ENCODE data around the gene CELF4. TPM values are rescaled to one million over a fixed set of nuclear protein-coding genes. Genes with fewer than 3 reads are reported as not detected.

The CELF4 gene
- total RNA-seq, 1 experiment from 2014 or later = 0.11 TPM

- Histone ChIP-seq H3K9me3 (no peaks in the 10 kb centered on the region), H3K27me3 (replicated peaks; ENCODE audit: control insufficient read depth, insufficient read depth, low read length) (no peaks in the 10 kb centered on the region), H3K4me1 (no peaks in the 10 kb centered on the region), H3K36me3 (ENCODE audit: control insufficient read depth, insufficient read depth, low read length) (no peaks in the 10 kb centered on the region), H3K4me3 (ENCODE audit: low read depth, low read length) (no peak overlapping the region)
- Mint-ChIP-seq H3K4me1 (ENCODE audit: low read depth, unreplicated experiment) (no peaks in the 10 kb centered on the region), H3K27ac (ENCODE audit: unreplicated experiment) (no peak overlapping the region), H3K9me3 (ENCODE audit: unreplicated experiment) (no peaks in the 10 kb centered on the region), H3K4me3 (ENCODE audit: unreplicated experiment) (no peak overlapping the region), H3K27me3 (ENCODE audit: insufficient read depth, unreplicated experiment) (no peaks in the 10 kb centered on the region), H3K36me3 (ENCODE audit: insufficient read depth, unreplicated experiment) (no peaks in the 10 kb centered on the region)
- intact Hi-C loops (cut with micrococcal nuclease; ENCODE audit: unreplicated experiment) = no loop called here
- no peak for DNase-seq
- ChIA-PET CTCF (no interaction called here), POLR2A (no interaction called here)
- TF ChIP-seq CTCF (IDR thresholded peaks at IDR 0.05; ENCODE audit: insufficient read depth in 1 of 2, low read depth in 1 of 2, low read length in 1 of 2, severe bottlenecking in 1 of 2, unreplicated experiment in 1 of 2) = no peak
- BruUV-seq (replicated peaks) = no TSS peak
Observed at GRCh38 chr18:37332219-37332618, 233.4 kb downstream of the CELF4 start.

- POLR2A ChIA-PET = no interaction called here
- Histone ChIP-seq H3K36me3 (ENCODE audit: control insufficient read depth, insufficient read depth, low read length) (no peaks in the 10 kb centered on the region), H3K9me3 (no peaks in the 10 kb centered on the region), H3K4me3 (ENCODE audit: low read depth, low read length) (no peak overlapping the region), H3K4me1 (no peaks in the 10 kb centered on the region), H3K27me3 (replicated peaks; ENCODE audit: control insufficient read depth, insufficient read depth, low read length) (no peaks in the 10 kb centered on the region)
- Mint-ChIP-seq H3K27ac (ENCODE audit: unreplicated experiment) (no peak overlapping the region), H3K4me1 (ENCODE audit: low read depth, unreplicated experiment) (no peaks in the 10 kb centered on the region), H3K36me3 (ENCODE audit: insufficient read depth, unreplicated experiment) (no peaks in the 10 kb centered on the region), H3K9me3 (ENCODE audit: unreplicated experiment) (no peaks in the 10 kb centered on the region), H3K4me3 (ENCODE audit: unreplicated experiment) (no peak overlapping the region), H3K27me3 (ENCODE audit: insufficient read depth, unreplicated experiment) (no peaks in the 10 kb centered on the region)
- no TSS peak for BruUV-seq (replicated peaks)
- DNase-seq = no peak
- CTCF ChIA-PET = no interaction called here
- intact Hi-C loops (cut with micrococcal nuclease; ENCODE audit: unreplicated experiment) = no loop called here
- no peak for TF ChIP-seq CTCF (IDR thresholded peaks at IDR 0.05; ENCODE audit: insufficient read depth in 1 of 2, low read depth in 1 of 2, low read length in 1 of 2, severe bottlenecking in 1 of 2, unreplicated experiment in 1 of 2)
Observed at GRCh38 chr18:37330173-37330572, 235.4 kb downstream of the CELF4 start.

- Mint-ChIP-seq H3K4me3 (ENCODE audit: unreplicated experiment) (no peak overlapping the region), H3K27ac (ENCODE audit: unreplicated experiment) (no peak overlapping the region), H3K9me3 (ENCODE audit: unreplicated experiment) (no peaks in the 10 kb centered on the region), H3K4me1 (ENCODE audit: low read depth, unreplicated experiment) (no peaks in the 10 kb centered on the region), H3K36me3 (ENCODE audit: insufficient read depth, unreplicated experiment) (no peaks in the 10 kb centered on the region), H3K27me3 (ENCODE audit: insufficient read depth, unreplicated experiment) (no peaks in the 10 kb centered on the region)
- TF ChIP-seq CTCF (IDR thresholded peaks at IDR 0.05; ENCODE audit: insufficient read depth in 1 of 2, low read depth in 1 of 2, low read length in 1 of 2, severe bottlenecking in 1 of 2, unreplicated experiment in 1 of 2) = no peak
- intact Hi-C loops (cut with micrococcal nuclease; ENCODE audit: unreplicated experiment) = no loop called here
- ChIA-PET POLR2A (no interaction called here), CTCF (no interaction called here)
- Histone ChIP-seq H3K27me3 (replicated peaks; ENCODE audit: control insufficient read depth, insufficient read depth, low read length) (no peaks in the 10 kb centered on the region), H3K4me3 (ENCODE audit: low read depth, low read length) (no peak overlapping the region), H3K4me1 (no peaks in the 10 kb centered on the region), H3K9me3 (no peaks in the 10 kb centered on the region), H3K36me3 (ENCODE audit: control insufficient read depth, insufficient read depth, low read length) (no peaks in the 10 kb centered on the region)
- no TSS peak for BruUV-seq (replicated peaks)
- no peak for DNase-seq
Observed at GRCh38 chr18:37328946-37329719, 236.5 kb downstream of the CELF4 start.
